Suppressor macrophage treated with lipopolysaccharide for 4 hours (primary cell): Measurements from ENCODE around the gene SLC2A4RG.

Experiments used
- DNase-seq: peaks from one replicate; pipeline ENCODE4 v3.0.0-alpha.2; 2020

Gene SLC2A4RG

GRCh38 chr20:63778034-63778752 lies 38.6 kb downstream of the SLC2A4RG start:
- DNase-seq = no peak

GRCh38 chr20:63778857-63779256 lies 39.3 kb downstream of the SLC2A4RG start:
- DNase-seq = no peak

GRCh38 chr20:63781181-63781580 lies 41.6 kb downstream of the SLC2A4RG start:
- DNase-seq = no peak

GRCh38 chr20:63782051-63782471 lies 42.5 kb downstream of the SLC2A4RG start:
- DNase-seq = no peak

- no peak for DNase-seq
These were observed 43.0 kb downstream of the SLC2A4RG start for GRCh38 chr20:63782521-63782971.

- no peak for DNase-seq
These were observed 44.4 kb downstream of the SLC2A4RG start for GRCh38 chr20:63783970-63784369.

- DNase-seq = no peak
These were observed 46.1 kb downstream of the SLC2A4RG start for GRCh38 chr20:63785691-63786131.

GRCh38 chr20:63787302-63787701 lies 47.7 kb downstream of the SLC2A4RG start:
- DNase-seq = no peak

GRCh38 chr20:63787749-63788148 lies 48.2 kb downstream of the SLC2A4RG start:
- no peak for DNase-seq

- no peak for DNase-seq
These were observed 50.4 kb downstream of the SLC2A4RG start for GRCh38 chr20:63789836-63790571.

GRCh38 chr20:63790572-63791168 lies 51.1 kb downstream of the SLC2A4RG start:
- DNase-seq = no peak

- DNase-seq = no peak
These were observed 52.1 kb downstream of the SLC2A4RG start for GRCh38 chr20:63791497-63792156.

GRCh38 chr20:63792866-63793265 lies 53.3 kb downstream of the SLC2A4RG start:
- no peak for DNase-seq
